ENCODE data around the gene CFAP70. TPM values are rescaled to one million over a fixed set of nuclear protein-coding genes. Genes with fewer than 3 reads are reported as not detected.

CFAP70 gene
- total RNA-seq, 1 donor from 2014 or later, result 1.7 TPM

DNA sequence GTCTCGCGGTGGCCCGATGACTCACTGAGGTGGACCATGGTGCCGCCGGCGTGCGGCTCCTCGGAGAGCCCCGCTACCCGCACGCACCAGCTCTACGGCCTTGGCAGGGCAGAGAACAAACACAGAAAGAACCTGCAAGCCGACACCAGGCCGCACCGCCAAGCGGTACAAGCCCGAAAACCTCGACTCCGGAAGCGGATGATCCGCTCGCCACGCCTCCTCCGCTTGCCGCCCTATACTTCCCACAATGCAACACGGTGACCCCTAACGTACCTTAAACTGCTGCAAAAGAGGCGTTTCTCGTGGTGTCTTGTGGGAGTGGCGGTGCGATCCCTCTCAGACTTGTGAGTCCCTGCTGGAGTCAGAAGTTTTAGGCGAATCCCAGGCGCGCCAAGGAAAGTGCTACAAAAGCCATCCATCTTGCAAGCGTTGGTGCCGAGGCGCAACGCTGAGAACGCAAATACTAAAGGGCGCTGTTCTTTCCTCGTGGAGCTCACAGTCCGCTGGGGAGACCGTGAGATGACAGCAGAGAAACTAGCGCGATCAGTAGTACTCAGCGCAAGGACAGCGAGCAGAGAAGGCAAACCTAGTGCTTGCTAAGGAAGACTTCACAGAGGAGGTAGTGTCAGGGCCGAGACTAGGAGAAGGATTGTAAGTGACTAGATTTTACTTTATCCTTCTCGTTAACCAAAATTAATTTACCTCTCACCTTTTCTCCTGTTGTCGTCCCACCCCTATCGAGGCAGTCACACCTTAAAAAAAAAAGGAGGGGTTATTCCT, 106.0 kb downstream of the CFAP70 start, which contains the start of gene MRPS16:
MRPS16 (minus strand) TSS at position 200 of the 780 bp plus-strand sequence; CDS start at position 38, 162 bp downstream.
- H3K9me3 Mint-ChIP-seq, result no peaks in the 10 kb centered on the region
- intact Hi-C loops (cut with micrococcal nuclease), result loop anchor here (1.0 to 5.0 kb wide), 8 partner anchors 8 to 1980 kb away; partner anchors contain the start of genes ANXA7, CFAP70, MICU1 and VDAC2
- peaks cover 40% of the 10 kb centered on the region for H3K36me3 Mint-ChIP-seq (ENCODE audit: low read depth)
- POLR2A ChIA-PET, result interaction anchor here (0.5 to 3.1 kb wide), 6 partner anchors 11 to 525 kb away, joined by 3 to 12 read pairs (median 6); partner anchors contain the start of genes ECD, FAM149B1, P4HA1 and PPP3CB
- CTCF ChIA-PET, result interaction anchor here (0.6 to 1.1 kb wide), 2 partner anchors 12 to 1545 kb away, joined by 4 read pairs; no protein-coding TSS in a partner anchor
- TF ChIP-seq, protein P1, sequence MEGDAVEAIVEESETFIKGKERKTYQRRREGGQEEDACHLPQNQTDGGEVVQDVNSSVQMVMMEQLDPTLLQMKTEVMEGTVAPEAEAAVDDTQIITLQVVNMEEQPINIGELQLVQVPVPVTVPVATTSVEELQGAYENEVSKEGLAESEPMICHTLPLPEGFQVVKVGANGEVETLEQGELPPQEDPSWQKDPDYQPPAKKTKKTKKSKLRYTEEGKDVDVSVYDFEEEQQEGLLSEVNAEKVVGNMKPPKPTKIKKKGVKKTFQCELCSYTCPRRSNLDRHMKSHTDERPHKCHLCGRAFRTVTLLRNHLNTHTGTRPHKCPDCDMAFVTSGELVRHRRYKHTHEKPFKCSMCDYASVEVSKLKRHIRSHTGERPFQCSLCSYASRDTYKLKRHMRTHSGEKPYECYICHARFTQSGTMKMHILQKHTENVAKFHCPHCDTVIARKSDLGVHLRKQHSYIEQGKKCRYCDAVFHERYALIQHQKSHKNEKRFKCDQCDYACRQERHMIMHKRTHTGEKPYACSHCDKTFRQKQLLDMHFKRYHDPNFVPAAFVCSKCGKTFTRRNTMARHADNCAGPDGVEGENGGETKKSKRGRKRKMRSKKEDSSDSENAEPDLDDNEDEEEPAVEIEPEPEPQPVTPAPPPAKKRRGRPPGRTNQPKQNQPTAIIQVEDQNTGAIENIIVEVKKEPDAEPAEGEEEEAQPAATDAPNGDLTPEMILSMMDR (IDR thresholded peaks at IDR 0.05), result no peak
- H3K27ac Mint-ChIP-seq, result peak within 1 kb of the TSS; percentile 95
- H3K27me3 Mint-ChIP-seq, result no peaks in the 10 kb centered on the region
- H3K4me1 Mint-ChIP-seq, result peaks cover 44% of the 10 kb centered on the region
- ATAC-seq (ENCODE audit: low read depth) (peak; percentile 89), DNase-seq (peak; percentile 84)
- H3K4me3 Mint-ChIP-seq, result peak within 1 kb of the TSS; percentile 99

GRCh38 chr10:73251683-73252444, 106.8 kb downstream of the CFAP70 start:
- DNase-seq (no peak), ATAC-seq (ENCODE audit: low read depth) (peak; percentile 47)
- H3K27ac Mint-ChIP-seq, result peak overlapping the region; percentile 95
- intact Hi-C loops (cut with micrococcal nuclease), result loop anchor here (1.0 to 5.0 kb wide), 7 partner anchors 107 to 1980 kb away; partner anchors contain the start of genes ANXA7, CFAP70, MICU1 and VDAC2
- no peaks in the 10 kb centered on the region for H3K27me3 Mint-ChIP-seq
- no peaks in the 10 kb centered on the region for H3K9me3 Mint-ChIP-seq
- peak overlapping the region; percentile 99 for H3K4me3 Mint-ChIP-seq
- peaks cover 50% of the 10 kb centered on the region for H3K4me1 Mint-ChIP-seq
- ChIA-PET CTCF (interaction anchor here (1.1 kb wide), 1 partner anchor 12 kb away, joined by 4 read pairs; no protein-coding TSS in a partner anchor), POLR2A (interaction anchor here (0.5 to 3.1 kb wide), 8 partner anchors 12 to 244 kb away, joined by 3 to 14 read pairs (median 6); partner anchors contain the start of genes ECD, FAM149B1, P4HA1 and PPP3CB)
- peaks cover 45% of the 10 kb centered on the region for H3K36me3 Mint-ChIP-seq (ENCODE audit: low read depth)
- TF ChIP-seq, protein P1 (IDR thresholded peaks at IDR 0.05), result no peak

GRCh38 chr10:73248259-73248724, 110.4 kb downstream of the CFAP70 start:
- intact Hi-C loops (cut with micrococcal nuclease), result loop anchor here (10.0 kb wide), 1 partner anchor 553 kb away; the partner anchor contains the start of gene MCU

DNA sequence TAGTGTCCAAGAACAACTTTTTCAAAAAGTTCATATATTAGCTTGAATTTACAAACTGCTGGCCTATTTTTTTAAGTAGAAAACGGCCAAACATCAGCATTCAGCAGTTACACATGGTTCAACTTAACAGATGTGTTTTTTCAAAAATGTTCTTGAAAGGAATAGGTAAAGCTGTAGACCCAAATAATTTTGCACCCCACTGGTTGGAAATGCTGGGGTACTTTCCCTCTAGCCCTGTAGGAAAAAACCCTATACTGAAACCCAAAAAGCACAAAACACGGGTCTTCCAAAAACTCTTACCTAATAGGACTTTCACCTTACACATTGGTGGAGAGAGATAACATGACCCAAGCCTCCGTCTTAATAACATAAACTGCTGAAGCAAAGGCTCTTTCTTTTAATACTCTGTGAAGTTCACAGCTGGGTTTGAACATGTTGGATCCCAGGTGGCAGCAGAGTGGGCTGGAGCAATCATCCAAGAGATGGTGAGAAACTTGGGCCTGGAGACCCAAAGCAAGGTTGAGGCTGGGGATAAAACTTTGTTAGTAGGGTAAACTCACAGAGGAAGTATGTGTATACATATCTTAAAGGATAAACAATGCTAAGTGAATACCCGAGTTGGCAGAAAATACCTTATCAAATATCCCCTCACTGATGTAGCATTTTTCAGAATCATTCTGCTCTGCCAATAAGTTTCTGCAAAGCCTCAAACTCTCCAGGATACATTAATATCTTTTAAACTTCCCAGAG, 111.0 kb downstream of the CFAP70 start:
- ATAC-seq (ENCODE audit: low read depth), result no peak
- Mint-ChIP-seq H3K4me3 (peak overlapping the region; percentile 93), H3K27me3 (no peaks in the 10 kb centered on the region), H3K4me1 (peaks cover 61% of the 10 kb centered on the region), H3K9me3 (no peaks in the 10 kb centered on the region), H3K36me3 (ENCODE audit: low read depth) (peaks cover 76% of the 10 kb centered on the region), H3K27ac (peak overlapping the region; percentile 93)
- POLR2A ChIA-PET, result interaction anchor here (0.6 to 2.3 kb wide), 12 partner anchors 9 to 1590 kb away, joined by 3 to 18 read pairs (median 5); partner anchors contain the start of genes CHCHD1, ECD, FAM149B1 and MICU1
- CTCF ChIA-PET, result no interaction called here
- TF ChIP-seq, protein P1 (IDR thresholded peaks at IDR 0.05), result no peak
- intact Hi-C loops (cut with micrococcal nuclease), result loop anchor here (1.0 to 10.0 kb wide), 7 partner anchors 79 to 553 kb away; partner anchors contain the start of genes CFAP70, ECD, FAM149B1 and MCU
- DNase-seq, result no peak

More at GRCh38 chr10:73248259-73248724, 110.4 kb downstream of the CFAP70 start:
- Mint-ChIP-seq H3K36me3 (ENCODE audit: low read depth) (peaks cover 73% of the 10 kb centered on the region), H3K9me3 (no peaks in the 10 kb centered on the region), H3K27ac (peak overlapping the region; percentile 93), H3K4me1 (peaks cover 67% of the 10 kb centered on the region), H3K4me3 (peak overlapping the region; percentile 93), H3K27me3 (no peaks in the 10 kb centered on the region)
- TF ChIP-seq, protein P1 (IDR thresholded peaks at IDR 0.05), result no peak
- ATAC-seq (ENCODE audit: low read depth), result no peak
- CTCF ChIA-PET, result no interaction called here
- POLR2A ChIA-PET, result no interaction called here
- no peak for DNase-seq
